GM18499 (cell line): ENCODE data around the gene FAM78A.

Source experiments
- ATAC-seq: cut with Tn5 transposase; IDR thresholded peaks from one replicate; pipeline ENCODE4 v1.9.1; 2021; ENCODE audit warnings: moderate number of reproducible peaks; ENCODE audit not compliant: insufficient read depth, unreplicated experiment

Gene FAM78A

DNA sequence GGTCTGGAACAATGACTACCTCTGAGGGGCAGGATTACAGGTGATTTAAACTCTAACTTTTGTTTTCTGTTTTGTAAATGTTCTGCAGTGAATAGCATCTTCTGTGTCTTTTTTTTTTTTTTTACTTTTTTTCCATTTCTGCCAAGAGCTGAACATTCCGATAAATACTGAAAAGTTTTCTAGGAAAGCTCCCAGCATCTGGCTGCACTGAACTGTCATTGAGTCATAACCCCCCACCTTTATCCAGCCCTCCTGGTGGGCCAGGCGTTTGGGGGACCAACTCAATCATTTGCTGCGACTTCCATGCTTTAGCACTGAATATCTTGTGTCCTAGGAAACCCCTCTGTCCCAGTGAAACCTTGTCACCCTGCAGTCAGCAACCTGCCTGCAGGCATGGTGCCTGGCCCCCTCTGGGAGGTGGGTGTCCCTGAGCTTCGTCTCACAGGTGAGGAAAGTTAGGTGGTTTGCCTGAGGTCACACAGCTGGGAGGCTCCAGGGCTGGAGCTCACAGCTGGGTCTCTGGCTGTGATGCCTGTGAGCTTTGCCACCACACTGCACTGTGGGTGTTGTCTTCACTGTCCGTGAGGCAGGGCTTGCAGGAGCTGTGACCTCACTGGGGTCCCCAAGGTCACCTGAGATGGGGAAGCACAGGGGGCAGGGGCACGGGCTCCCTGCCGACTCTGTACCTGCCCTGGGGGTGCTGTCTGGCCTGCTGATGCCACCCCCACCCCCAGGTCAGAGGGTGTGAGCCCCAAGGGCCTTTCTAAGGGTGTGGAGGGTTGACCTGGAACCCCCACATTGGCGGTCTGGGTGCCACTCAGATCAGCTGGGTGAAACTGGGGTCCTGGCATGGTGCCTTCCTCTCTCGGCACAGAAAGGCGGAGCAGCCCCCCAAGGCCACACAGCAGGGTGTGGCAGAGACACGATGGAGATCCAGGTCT lies 27.3 kb upstream of the FAM78A start:
- no peak for ATAC-seq

DNA sequence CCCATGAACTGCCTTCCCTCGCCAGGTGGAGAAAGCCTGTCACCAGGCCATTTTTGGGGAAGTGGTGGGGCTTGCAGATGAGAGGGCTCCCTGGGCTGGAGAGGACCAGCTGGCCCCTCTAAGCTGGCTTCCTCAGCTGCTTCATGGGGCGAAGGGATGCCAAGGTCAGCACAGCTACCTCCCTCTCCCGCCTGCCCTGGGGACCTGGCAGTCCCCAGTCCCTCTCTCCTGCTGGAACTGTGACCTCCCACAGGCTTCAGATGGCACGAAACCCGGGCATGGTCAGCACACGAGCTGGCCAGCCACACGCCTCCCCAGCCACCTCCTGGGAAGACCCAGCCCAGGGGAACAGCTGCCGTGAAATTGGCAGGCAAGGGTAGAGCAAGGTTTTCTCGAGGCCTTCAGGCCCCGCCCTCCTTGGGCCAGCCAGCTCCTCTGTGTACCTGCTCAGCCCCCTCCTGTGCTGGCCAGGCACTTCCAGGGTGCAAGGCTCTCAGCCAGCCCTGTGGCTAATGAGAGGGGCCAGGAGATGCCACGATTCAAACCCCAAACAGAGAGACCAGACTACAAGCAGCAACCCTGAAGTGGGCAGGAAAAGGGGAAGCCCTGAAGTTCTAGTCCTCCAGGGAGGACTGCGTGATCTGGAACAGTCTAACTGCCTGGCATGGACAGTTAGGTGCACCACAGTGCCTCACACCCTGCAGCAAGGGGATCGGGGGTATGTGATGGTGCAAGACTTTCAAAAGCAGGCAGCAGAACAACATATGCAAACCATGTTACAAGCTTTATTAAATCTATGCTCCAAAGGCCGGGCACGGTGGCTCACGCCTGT lies 26.1 kb upstream of the FAM78A start:
- no peak for ATAC-seq

DNA sequence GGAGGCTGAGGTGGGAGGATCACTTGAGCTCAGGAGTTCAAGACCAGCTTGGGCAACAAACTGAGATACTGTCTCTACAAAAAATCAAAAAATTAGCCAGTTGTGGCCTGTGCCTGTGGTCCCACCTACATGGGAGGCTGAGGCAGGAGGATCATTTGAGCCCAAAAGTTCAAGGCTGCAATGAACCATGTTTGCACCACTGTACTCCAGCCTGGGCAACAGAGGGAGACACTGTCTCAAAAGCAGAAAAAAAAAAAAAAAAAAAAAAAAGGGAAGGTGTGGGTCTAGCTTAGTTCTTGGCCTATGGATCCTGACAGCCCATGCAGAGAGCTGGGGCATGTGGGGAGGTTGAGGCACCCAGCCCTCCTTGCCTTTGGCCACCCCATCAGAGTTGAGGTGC lies 24.1 kb upstream of the FAM78A start:
- ATAC-seq = no peak

DNA sequence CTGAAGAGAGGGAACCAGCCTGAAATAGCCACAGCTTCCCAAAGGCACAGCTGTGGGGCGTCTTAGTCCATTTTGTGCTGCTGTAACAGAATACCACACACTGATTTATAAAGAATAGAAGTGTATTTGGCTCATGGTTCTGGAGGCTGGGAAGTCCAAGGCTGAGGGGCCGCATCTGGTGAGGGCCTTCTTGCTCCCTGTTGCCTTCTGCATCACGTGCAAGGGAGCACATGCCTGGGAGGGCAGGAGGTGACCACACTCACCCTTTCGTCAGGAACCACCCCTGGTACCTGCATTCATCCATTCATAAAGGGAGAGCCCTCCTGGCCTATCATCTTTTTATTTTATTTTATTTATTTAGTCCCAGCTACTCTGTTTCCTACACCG lies 23.6 kb upstream of the FAM78A start:
- no peak for ATAC-seq

GRCh38 chr9:131299346-131299960 lies 23.1 kb upstream of the FAM78A start:
- no peak for ATAC-seq

- no peak for ATAC-seq
Observed at GRCh38 chr9:131298816-131299215, 22.5 kb upstream of the FAM78A start.

- no peak for ATAC-seq
Observed at GRCh38 chr9:131298341-131298740, 22.0 kb upstream of the FAM78A start.

DNA sequence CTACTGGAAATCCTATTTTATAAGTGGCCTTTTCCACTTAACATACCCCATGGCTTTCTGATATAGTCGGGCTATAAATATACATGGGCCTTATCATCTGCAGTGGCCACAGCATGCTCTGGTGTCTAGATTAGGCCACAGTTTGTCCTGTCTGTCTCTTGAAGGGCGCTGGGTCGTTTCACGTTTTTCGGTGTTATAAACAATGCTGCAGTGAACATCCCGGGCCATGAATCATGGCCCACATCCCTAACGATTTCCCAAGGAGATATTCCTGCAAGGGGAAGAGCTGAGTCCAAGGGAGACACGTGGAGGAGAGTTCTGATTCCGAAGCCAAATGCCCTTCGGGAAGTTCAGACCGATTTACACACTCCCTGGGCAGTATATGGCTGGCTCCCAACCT lies 21.6 kb upstream of the FAM78A start:
- no peak for ATAC-seq

DNA sequence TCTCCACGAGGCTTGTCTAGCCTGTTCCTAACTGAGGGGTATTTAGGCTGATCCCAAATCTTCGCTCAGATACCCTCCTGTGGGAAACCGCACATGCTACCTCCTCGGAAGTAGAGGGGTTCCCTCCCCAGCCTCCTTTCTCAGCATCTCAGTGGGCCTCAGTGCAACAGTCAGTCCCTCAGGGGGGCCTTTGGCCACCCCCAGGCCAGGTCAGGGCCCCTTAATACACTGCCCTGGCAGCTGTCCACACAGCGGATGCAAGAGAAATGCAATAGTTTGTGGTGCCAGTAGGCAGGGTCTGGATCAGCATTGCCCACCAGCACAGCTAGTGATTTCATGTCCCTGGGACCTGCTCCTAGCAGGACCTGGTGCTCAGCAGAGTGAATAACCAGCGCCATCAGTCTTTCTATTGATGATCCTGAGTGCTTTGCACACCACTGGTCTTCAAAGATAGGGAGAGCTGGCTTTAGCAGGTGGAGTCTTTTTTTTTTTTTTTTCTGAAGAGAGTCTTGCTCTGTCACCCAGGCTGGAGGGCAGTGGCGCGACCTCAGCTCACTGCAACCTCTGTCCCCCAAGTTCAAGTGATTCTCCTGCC lies 20.7 kb upstream of the FAM78A start:
- ATAC-seq = no peak

DNA sequence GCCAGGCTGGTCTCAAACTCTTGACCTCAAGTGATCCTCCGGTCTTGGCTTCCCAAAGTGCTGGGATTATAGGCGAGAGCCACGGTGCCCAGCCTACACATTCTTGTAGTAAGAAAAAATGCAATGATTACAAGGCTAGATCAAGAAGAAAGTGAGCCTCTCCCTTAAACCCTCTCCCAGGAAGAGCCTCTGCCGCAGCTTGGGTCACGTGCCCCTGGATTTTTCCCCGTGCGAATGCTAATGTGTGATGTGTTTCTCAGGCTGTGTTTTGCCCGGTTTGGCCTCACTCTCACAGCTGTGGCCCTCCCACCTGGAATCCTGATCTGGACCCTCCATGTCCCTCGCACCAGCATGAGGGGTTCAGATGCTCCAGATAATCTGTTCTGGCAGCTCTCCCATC lies 20.1 kb upstream of the FAM78A start:
- no peak for ATAC-seq

DNA sequence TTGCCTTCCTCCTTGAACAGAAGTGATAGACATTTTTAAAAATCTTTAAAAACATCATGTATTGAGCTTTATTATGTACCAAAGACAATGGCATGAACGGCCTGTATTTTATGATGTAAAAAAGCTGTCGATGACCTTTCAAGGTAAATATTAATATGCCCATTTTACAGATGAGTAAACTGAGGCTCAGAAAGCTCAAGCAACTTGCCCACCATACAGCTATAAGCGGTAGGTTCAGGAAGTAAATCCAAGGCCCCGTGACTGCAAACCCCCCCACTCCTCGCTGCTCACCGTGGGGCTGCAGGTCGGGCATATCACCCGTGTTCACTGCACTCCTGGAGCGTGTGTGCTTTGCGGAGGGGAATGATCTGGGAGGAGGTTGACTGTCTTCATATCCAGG lies 16.6 kb upstream of the FAM78A start:
- ATAC-seq = no peak

DNA sequence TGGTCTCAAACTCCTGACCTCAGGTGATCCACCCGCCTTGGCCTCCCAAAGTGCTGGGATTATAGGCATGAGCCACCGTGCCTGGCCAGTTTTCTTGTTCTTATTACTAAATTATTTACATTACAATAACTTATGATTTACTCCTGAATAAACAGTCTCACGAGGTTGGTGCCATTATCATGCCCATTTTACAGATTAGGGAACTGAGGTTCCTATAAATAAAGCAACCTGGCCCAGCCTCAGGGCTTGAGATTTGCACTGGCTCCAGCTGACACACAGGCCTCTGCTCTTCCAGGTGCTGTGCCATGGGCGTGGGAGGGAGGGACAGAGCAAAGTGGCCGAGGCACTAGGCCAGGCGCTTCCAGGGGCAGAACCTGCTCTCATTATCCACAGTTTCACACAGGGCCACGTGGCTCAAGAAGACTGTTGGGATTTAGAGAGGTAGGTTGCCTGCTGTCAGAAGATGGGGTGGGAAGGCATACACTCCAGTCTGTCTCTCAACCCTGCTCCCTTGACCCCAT lies 15.5 kb upstream of the FAM78A start:
- no peak for ATAC-seq

- ATAC-seq = no peak
Observed at GRCh38 chr9:131290767-131291370, 14.6 kb upstream of the FAM78A start.

DNA sequence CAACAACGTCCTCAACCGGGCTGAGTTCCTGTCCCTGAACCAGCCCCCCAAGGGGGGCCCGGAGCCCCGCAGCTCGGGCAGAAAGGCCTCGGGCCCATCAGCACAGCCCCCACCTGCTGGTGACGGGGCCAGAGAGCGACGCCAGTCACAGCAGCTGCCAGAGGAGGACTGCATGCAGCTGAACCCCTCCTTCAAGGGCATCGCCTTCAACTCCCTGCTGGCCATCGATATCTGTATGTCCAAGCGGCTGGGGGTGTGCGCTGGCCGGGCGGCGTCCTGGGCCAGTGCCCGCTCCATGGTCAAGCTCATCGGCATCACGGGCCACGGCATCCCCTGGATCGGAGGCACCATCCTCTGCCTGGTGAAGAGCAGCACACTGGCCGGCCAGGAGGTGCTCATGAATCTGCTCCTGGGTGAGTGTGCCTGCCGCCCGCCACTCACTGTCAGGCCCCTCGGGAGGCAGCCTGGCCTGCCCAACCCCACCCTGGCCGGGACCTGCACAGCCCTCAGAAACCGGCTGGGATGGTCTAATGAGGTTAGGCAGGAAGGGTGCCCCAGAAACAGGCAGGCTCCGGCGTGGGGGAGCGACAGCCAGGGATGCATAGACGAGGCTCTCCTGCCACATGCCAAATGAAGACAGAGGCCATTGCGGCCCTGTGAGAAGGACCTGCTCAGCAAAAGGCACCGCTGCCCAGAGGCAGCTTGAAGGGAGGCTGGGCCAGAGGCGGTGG lies 13.9 kb upstream of the FAM78A start:
- ATAC-seq = no peak

GRCh38 chr9:131289301-131290035 lies 13.2 kb upstream of the FAM78A start, which contains the start of gene PLPP7:
Gene PLPP7 (plus strand): TSS chr9:131289723. CDS start chr9:131289998, 275 bp downstream.
- ATAC-seq = no peak

DNA sequence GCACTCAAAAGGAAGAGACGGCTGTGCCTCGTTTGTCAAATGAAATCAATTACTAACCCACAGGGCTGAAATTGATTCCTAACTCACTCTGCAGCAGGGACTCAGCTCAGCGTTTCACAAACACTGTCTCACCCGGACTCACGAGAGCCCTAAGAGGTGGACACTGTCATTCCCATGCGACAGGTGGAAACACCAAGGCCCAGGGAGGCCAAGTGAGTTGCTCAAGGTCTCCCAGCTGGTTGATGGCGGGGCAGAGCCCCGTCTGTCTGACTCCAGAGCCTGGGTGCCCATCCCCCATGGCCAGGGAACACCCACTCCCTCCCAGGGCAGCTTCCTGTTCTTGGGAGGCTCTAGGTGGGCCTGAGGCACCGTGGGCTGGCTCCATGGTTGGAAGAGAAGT lies 11.9 kb upstream of the FAM78A start:
- ATAC-seq = no peak

DNA sequence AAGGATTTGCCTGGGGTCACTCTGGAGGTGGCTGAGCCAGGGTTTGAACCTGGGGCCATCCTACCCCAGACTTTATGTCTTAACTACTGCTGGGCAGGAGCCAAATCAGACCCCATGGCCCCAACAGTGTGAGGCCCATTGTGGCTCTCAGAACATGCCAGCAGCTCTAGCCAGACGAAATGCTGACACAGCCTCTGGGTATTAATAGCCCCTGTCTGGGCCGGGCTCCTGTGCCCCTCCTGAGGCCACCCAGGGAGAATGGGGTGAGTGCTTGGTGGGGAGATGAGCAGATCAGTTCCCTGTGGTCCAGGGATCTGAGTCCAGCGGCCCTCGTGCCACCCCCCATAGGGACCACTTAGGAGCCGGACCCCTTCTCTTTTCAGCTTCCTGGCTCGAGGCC lies 11.0 kb upstream of the FAM78A start:
- ATAC-seq = no peak

GRCh38 chr9:131284856-131285255 lies 8.5 kb upstream of the FAM78A start:
- no peak for ATAC-seq
